HEK293 (cell line): ENCODE data around the gene ARHGAP25.
A peak's percentile ranks its signal among the peaks of the same experiment; 100 is the strongest.

ENCODE experiments used
- CTCF ChIA-PET: fragments of 350-600 bp; formaldehyde crosslinking; extraction: SDS; loops from one replicate; lab custom pipeline; 2021; ENCODE audit warnings: antibody characterized with exemption; lab: Yijun Ruan, JAX
- POLR2A ChIA-PET: fragments of 300-600 bp; formaldehyde crosslinking; extraction: SDS; loops from one replicate; lab custom pipeline; 2020; ENCODE audit warnings: antibody characterized with exemption, inconsistent platforms; lab: Yijun Ruan, JAX
- H3K27ac ChIP-seq: fragments of 200-500 bp; sonication (Bioruptor generic); 2 replicates; pipeline ENCODE4 v1.5.1; 2014; ENCODE audit warnings: low read depth, low read length, control low read depth, inconsistent platforms; ENCODE audit errors: extremely low read depth
- H3K36me3 ChIP-seq, 2 experiments: fragments of 200-500 bp in 1 of 2; sonication (Bioruptor generic) in 1 of 2; 1 replicate in 1 of 2; 2 replicates in 1 of 2; pipeline ENCODE4 v1.5.1; 2014 to 2017; ENCODE audit warnings: inconsistent platforms in 2 of 2, low read length in 2 of 2; ENCODE audit not compliant: control insufficient read depth in 2 of 2, insufficient read depth in 1 of 2
- H3K4me1 ChIP-seq: fragments of 200-500 bp; sonication (Bioruptor generic); 2 replicates; pipeline ENCODE4 v1.5.1; 2014; ENCODE audit warnings: mild to moderate bottlenecking, low read length, inconsistent platforms; ENCODE audit not compliant: control insufficient read depth, insufficient read depth
- H3K4me3 ChIP-seq: 2 replicates; pipeline ENCODE4 v1.5.1; 2011; ENCODE audit warnings: low read depth, mild to moderate bottlenecking, control low read depth, low read length, moderate library complexity
- H3K9me3 ChIP-seq: fragments of 200-500 bp; sonication (Bioruptor generic); 2 replicates; pipeline ENCODE4 v1.5.1; 2014; ENCODE audit warnings: low read depth, low read length, inconsistent platforms; ENCODE audit not compliant: control insufficient read depth, insufficient read depth
- EGR2 ChIP-seq: fragments of 450-650 bp; formaldehyde crosslinking; IDR thresholded peaks from 2 replicates; pipeline ENCODE4 v1.5.1; 2016; ENCODE audit warnings: low read depth, missing biosample characterization, missing genetic modification characterization
- GLIS1 ChIP-seq: fragments of 450-650 bp; formaldehyde crosslinking; IDR thresholded peaks from 2 replicates; pipeline ENCODE4 v1.5.1; 2016; ENCODE audit warnings: missing biosample characterization, missing genetic modification characterization
- GLIS2 ChIP-seq: fragments of 450-650 bp; formaldehyde crosslinking; IDR thresholded peaks from 2 replicates; pipeline ENCODE4 v1.5.1; 2016; ENCODE audit warnings: missing biosample characterization, missing genetic modification characterization
- KLF10 ChIP-seq: fragments of 450-650 bp; IDR thresholded peaks from 2 replicates; pipeline ENCODE4 v1.5.1; 2018; ENCODE audit warnings: missing biosample characterization, mild to moderate bottlenecking, missing genetic modification characterization
- KLF9 ChIP-seq: fragments of 450-650 bp; formaldehyde crosslinking; IDR thresholded peaks from 2 replicates; pipeline ENCODE4 v1.5.1; 2016; ENCODE audit warnings: missing biosample characterization, missing genetic modification characterization, low read depth
- PRDM1 ChIP-seq: fragments of 450-650 bp; formaldehyde crosslinking; IDR thresholded peaks from 2 replicates; pipeline ENCODE4; 2016; ENCODE audit warnings: missing biosample characterization, missing genetic modification characterization
- YY1 ChIP-seq: fragments of 450-650 bp; formaldehyde crosslinking; IDR thresholded peaks from 2 replicates; pipeline ENCODE4 v1.5.1; 2018; ENCODE audit warnings: missing biosample characterization, missing genetic modification characterization
- ZBTB7A ChIP-seq: fragments of 450-650 bp; formaldehyde crosslinking; IDR thresholded peaks from 2 replicates; pipeline ENCODE4 v1.5.1; 2016; ENCODE audit warnings: low read depth, missing biosample characterization, missing genetic modification characterization
- ZFHX2 ChIP-seq: fragments of 450-650 bp; formaldehyde crosslinking; conservative IDR thresholded peaks from 2 replicates; pipeline ENCODE4 v1.5.1; 2016; ENCODE audit warnings: missing biosample characterization, missing genetic modification characterization
- ZNF174 ChIP-seq: fragments of 450-650 bp; formaldehyde crosslinking; IDR thresholded peaks from 2 replicates; pipeline ENCODE4 v1.5.0; 2017; ENCODE audit warnings: missing biosample characterization, mild to moderate bottlenecking, missing genetic modification characterization
- ZNF2 ChIP-seq: fragments of 450-650 bp; formaldehyde crosslinking; IDR thresholded peaks from 2 replicates; pipeline ENCODE4 v1.5.1; 2016; ENCODE audit warnings: missing biosample characterization, missing genetic modification characterization
- ZNF248 ChIP-seq: fragments of 450-650 bp; formaldehyde crosslinking; IDR thresholded peaks from 2 replicates; pipeline ENCODE4 v1.5.1; 2017; ENCODE audit warnings: missing biosample characterization, missing genetic modification characterization
- ZNF311 ChIP-seq: fragments of 450-650 bp; formaldehyde crosslinking; IDR thresholded peaks from 2 replicates; pipeline ENCODE4 v1.5.1; 2017; ENCODE audit warnings: missing biosample characterization, missing genetic modification characterization, borderline replicate concordance
- ZNF335 ChIP-seq: fragments of 450-650 bp; formaldehyde crosslinking; conservative IDR thresholded peaks from 2 replicates; pipeline ENCODE4 v1.5.1; 2016; ENCODE audit warnings: missing biosample characterization, missing genetic modification characterization
- ZNF341 ChIP-seq: fragments of 450-650 bp; formaldehyde crosslinking; IDR thresholded peaks from 2 replicates; pipeline ENCODE4; 2016; ENCODE audit warnings: low read depth, missing biosample characterization, missing genetic modification characterization
- ZNF426 ChIP-seq: fragments of 450-650 bp; formaldehyde crosslinking; IDR thresholded peaks from 2 replicates; pipeline ENCODE4 v1.5.1; 2017; ENCODE audit warnings: missing biosample characterization, missing genetic modification characterization, mild to moderate bottlenecking, inconsistent platforms, moderate library complexity
- ZNF560 ChIP-seq: fragments of 450-650 bp; formaldehyde crosslinking; IDR thresholded peaks from 2 replicates; pipeline ENCODE4 v1.5.1; 2017; ENCODE audit warnings: missing biosample characterization, missing genetic modification characterization, borderline replicate concordance
- ZNF701 ChIP-seq: fragments of 450-650 bp; formaldehyde crosslinking; IDR thresholded peaks from 2 replicates; pipeline ENCODE4 v1.5.1; 2016; ENCODE audit warnings: missing biosample characterization, missing genetic modification characterization
- TF ChIP-seq, protein P1 (sequence below): fragments of 450-650 bp; formaldehyde crosslinking; IDR thresholded peaks from 2 replicates; pipeline ENCODE4 v1.5.1; 2017; ENCODE audit warnings: missing biosample characterization, missing genetic modification characterization
- TF ChIP-seq, protein P2 (sequence below): fragments of 450-650 bp; formaldehyde crosslinking; IDR thresholded peaks from 2 replicates; pipeline ENCODE4 v1.5.1; 2016; ENCODE audit warnings: missing biosample characterization, missing genetic modification characterization, borderline replicate concordance
- TF ChIP-seq, protein P3 (sequence below): fragments of 450-650 bp; formaldehyde crosslinking; IDR thresholded peaks from 2 replicates; pipeline ENCODE4 v1.5.1; 2016; ENCODE audit warnings: missing biosample characterization, missing genetic modification characterization
- TF ChIP-seq, protein P4 (sequence below): fragments of 450-650 bp; formaldehyde crosslinking; optimal IDR thresholded peaks from 2 replicates; pipeline ENCODE3; 2016; ENCODE audit warnings: missing biosample characterization, mild to moderate bottlenecking, missing genetic modification characterization

The ARHGAP25 gene

DNA sequence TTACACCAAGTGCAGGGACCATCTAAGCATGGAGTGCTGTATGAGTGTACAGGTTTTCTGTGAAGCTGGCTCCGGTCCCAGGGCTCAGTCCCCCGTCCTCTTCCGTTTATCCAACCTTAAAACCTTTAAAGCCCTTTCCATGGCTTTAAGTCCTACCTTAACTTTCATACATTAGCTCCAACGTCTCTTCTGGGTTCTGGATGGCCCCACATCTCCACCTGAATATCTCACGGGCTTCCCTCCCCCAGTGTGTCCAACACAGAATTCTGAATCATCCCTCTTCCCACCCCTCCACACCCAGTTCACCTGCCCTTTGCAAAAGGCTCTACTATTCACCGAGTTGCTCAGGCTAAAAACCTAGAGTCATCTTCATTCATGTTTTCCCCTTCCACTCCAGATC, 12.8 kb downstream of the ARHGAP25 start (continued):
- TF ChIP-seq KLF9 (tag by site-specific recombination), result no peak
- no peak for TF ChIP-seq PRDM1 (tag by site-specific recombination)
- TF ChIP-seq KLF10 (tag by site-specific recombination), result no peak
- no peak for TF ChIP-seq ZNF248 (tag by site-specific recombination)
- TF ChIP-seq, protein P1, sequence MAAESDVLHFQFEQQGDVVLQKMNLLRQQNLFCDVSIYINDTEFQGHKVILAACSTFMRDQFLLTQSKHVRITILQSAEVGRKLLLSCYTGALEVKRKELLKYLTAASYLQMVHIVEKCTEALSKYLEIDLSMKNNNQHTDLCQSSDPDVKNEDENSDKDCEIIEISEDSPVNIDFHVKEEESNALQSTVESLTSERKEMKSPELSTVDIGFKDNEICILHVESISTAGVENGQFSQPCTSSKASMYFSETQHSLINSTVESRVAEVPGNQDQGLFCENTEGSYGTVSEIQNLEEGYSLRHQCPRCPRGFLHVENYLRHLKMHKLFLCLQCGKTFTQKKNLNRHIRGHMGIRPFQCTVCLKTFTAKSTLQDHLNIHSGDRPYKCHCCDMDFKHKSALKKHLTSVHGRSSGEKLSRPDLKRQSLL (tag by site-specific recombination), result no peak
- no peak for TF ChIP-seq YY1 (tag by site-specific recombination)
- TF ChIP-seq, protein P2, sequence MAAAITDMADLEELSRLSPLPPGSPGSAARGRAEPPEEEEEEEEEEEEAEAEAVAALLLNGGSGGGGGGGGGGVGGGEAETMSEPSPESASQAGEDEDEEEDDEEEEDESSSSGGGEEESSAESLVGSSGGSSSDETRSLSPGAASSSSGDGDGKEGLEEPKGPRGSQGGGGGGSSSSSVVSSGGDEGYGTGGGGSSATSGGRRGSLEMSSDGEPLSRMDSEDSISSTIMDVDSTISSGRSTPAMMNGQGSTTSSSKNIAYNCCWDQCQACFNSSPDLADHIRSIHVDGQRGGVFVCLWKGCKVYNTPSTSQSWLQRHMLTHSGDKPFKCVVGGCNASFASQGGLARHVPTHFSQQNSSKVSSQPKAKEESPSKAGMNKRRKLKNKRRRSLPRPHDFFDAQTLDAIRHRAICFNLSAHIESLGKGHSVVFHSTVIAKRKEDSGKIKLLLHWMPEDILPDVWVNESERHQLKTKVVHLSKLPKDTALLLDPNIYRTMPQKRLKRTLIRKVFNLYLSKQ (tag by site-specific recombination), result no peak

DNA sequence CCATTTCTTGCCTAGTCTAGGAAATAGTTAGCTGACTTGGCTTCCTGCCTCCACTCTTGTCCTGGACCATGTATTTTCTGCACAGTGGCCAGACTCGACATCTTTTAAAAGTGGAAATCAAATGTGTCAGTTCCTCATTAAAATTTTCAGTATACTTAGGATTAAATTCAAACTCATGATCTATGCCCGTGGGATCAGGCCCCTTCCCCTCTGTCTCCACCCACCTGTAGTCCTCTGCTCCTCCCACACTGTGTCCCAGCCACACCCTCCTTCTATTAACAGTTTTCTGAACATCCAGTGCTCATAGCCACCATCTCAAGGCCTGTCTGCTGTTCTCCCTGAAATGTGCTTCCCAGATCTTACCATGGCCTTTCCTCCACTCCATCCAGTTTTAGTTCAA, 13.3 kb downstream of the ARHGAP25 start:
- H3K4me1 ChIP-seq, result no peaks in the 10 kb centered on the region
- no peak overlapping the region for H3K4me3 ChIP-seq
- POLR2A ChIA-PET, result no interaction called here
- CTCF ChIA-PET, result interaction anchor here (1.4 to 2.1 kb wide), 2 partner anchors 10 to 39 kb away, joined by 4 to 8 read pairs; no protein-coding TSS in a partner anchor
- no peaks in the 10 kb centered on the region for H3K36me3 ChIP-seq
- H3K27ac ChIP-seq, result no peak overlapping the region
- TF ChIP-seq, protein P3, sequence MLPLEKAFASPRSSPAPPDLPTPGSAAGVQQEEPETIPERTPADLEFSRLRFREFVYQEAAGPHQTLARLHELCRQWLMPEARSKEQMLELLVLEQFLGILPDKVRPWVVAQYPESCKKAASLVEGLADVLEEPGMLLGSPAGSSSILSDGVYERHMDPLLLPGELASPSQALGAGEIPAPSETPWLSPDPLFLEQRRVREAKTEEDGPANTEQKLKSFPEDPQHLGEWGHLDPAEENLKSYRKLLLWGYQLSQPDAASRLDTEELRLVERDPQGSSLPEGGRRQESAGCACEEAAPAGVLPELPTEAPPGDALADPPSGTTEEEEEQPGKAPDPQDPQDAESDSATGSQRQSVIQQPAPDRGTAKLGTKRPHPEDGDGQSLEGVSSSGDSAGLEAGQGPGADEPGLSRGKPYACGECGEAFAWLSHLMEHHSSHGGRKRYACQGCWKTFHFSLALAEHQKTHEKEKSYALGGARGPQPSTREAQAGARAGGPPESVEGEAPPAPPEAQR (tag by site-specific recombination), result no peak
- TF ChIP-seq ZNF335 (tag by site-specific recombination), result no peak
- TF ChIP-seq ZBTB7A (tag by site-specific recombination), result no peak
- no peak for TF ChIP-seq ZNF2 (tag by site-specific recombination)
- TF ChIP-seq ZNF426 (tag by site-specific recombination), result no peak
- peak; percentile 53 for TF ChIP-seq ZFHX2 (tag by site-specific recombination)
- TF ChIP-seq ZNF560 (tag by site-specific recombination), result no peak
- TF ChIP-seq EGR2 (tag by site-specific recombination), result peak; percentile 53; the same call in 1 of the 2 replicates
- TF ChIP-seq ZNF701 (tag by site-specific recombination), result no peak
- TF ChIP-seq GLIS2 (tag by site-specific recombination), result no peak
- no peak for TF ChIP-seq GLIS1 (tag by site-specific recombination)
- TF ChIP-seq ZNF174, result no peak
- H3K9me3 ChIP-seq, result no peaks in the 10 kb centered on the region

DNA sequence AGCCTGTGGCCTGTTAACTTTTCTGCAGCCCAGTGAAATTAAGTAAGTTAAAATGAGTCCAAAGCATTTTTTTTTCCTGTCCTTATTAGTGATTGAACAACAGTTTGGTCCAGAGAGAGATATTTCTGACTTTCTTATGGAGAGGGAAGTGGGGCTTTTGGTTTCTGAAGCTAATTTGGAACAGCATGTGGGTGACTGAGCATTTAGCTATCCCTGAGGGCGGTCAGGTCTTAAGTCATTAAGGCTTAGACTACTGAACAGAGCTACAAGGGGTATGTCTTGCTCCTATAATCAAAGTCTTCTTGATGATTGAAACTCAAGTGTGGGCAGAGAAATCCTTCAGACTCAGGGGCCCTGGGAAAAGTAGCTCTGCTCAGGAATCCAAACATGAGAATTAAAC, 14.0 kb downstream of the ARHGAP25 start:
- CTCF ChIA-PET, result interaction anchor here (0.6 to 2.1 kb wide), 8 partner anchors 8 to 292 kb away, joined by 3 to 8 read pairs (median 4); no protein-coding TSS in a partner anchor
- Histone ChIP-seq H3K9me3 (no peaks in the 10 kb centered on the region), H3K36me3 (no peaks in the 10 kb centered on the region), H3K4me3 (no peak overlapping the region), H3K4me1 (no peaks in the 10 kb centered on the region), H3K27ac (no peak overlapping the region)
- POLR2A ChIA-PET, result no interaction called here
- TF ChIP-seq ZNF311 (tag by site-specific recombination) (no peak), ZNF341 (tag by site-specific recombination) (no peak)
- TF ChIP-seq, protein P4, sequence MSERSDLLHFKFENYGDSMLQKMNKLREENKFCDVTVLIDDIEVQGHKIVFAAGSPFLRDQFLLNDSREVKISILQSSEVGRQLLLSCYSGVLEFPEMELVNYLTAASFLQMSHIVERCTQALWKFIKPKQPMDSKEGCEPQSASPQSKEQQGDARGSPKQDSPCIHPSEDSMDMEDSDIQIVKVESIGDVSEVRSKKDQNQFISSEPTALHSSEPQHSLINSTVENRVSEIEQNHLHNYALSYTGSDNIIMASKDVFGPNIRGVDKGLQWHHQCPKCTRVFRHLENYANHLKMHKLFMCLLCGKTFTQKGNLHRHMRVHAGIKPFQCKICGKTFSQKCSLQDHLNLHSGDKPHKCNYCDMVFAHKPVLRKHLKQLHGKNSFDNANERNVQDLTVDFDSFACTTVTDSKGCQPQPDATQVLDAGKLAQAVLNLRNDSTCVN (tag by site-specific recombination), result no peak
